WTC11 (cell line): ENCODE results near the gene ARHGAP44. TPM values are rescaled to one million over a fixed set of nuclear protein-coding genes. Genes with fewer than 3 reads are reported as not detected.

ENCODE experiments used
- ATAC-seq: fragments of 200-7000 bp; cut with Tn5 transposase; 2 replicates; pipeline ENCODE4 v1.10.0; 2021; ENCODE audit warnings: mild to moderate bottlenecking, moderate library complexity
- CTCF ChIA-PET: fragments of 300-600 bp; sonication (Branson Sonifier 250); formaldehyde crosslinking; loops from one replicate; lab custom pipeline; 2021; ENCODE audit warnings: antibody characterized with exemption; lab: Charles Lee
- POLR2A ChIA-PET: fragments of 350-600 bp; sonication (Branson Sonifier 250); formaldehyde crosslinking; loops from one replicate; lab custom pipeline; 2021; ENCODE audit warnings: antibody characterized with exemption; lab: Charles Lee
- DNase-seq: peaks from one replicate; pipeline ENCODE4 v3.0.0; 2021; ENCODE audit warnings: low spot score
- H3K27ac Mint-ChIP-seq: 2 replicates; pipeline ENCODE4 v1.8.0; 2021; ENCODE audit warnings: mixed read lengths
- H3K27me3 Mint-ChIP-seq: 2 replicates; pipeline ENCODE4 v1.8.0; 2021; ENCODE audit warnings: low read depth, mild to moderate bottlenecking, moderate library complexity, mixed read lengths
- H3K36me3 Mint-ChIP-seq: 2 replicates; pipeline ENCODE4 v1.8.0; 2021; ENCODE audit warnings: mixed read lengths
- H3K4me1 Mint-ChIP-seq: 2 replicates; pipeline ENCODE4 v1.8.0; 2022; ENCODE audit warnings: mixed read lengths
- H3K4me3 Mint-ChIP-seq: 2 replicates; pipeline ENCODE4 v1.8.0; 2021; ENCODE audit warnings: mild to moderate bottlenecking, moderate library complexity, mixed read lengths
- H3K9me3 Mint-ChIP-seq: 2 replicates; pipeline ENCODE4 v1.8.0; 2021; ENCODE audit warnings: mixed read lengths
- ATF1 ChIP-seq: sonication (generic); formaldehyde crosslinking; IDR thresholded peaks from 2 replicates; pipeline ENCODE4 v1.8.1; 2023; ENCODE audit warnings: mild to moderate bottlenecking, moderate library complexity, missing genetic modification reagents
- CBFB ChIP-seq: sonication (generic); formaldehyde crosslinking; IDR thresholded peaks from 2 replicates; pipeline ENCODE4 v1.8.1; 2022; ENCODE audit warnings: mild to moderate bottlenecking, low read depth, missing genetic modification reagents
- GABPB1 ChIP-seq: sonication (generic); formaldehyde crosslinking; IDR thresholded peaks from 2 replicates; pipeline ENCODE4 v1.8.1; 2023; ENCODE audit warnings: mild to moderate bottlenecking, missing genetic modification reagents
- GTF2I ChIP-seq: fragments of 250-450 bp; sonication (Bioruptor Pico); conservative IDR thresholded peaks from 2 replicates; pipeline ENCODE4 v1.4.0; 2021; ENCODE audit warnings: mild to moderate bottlenecking
- HMGA2 ChIP-seq: fragments of 250-450 bp; sonication (Bioruptor Pico); IDR thresholded peaks from 2 replicates; pipeline ENCODE4 v1.4.0; 2021; ENCODE audit warnings: mild to moderate bottlenecking, moderate library complexity
- IRF1 ChIP-seq: sonication (generic); formaldehyde crosslinking; IDR thresholded peaks from 2 replicates; pipeline ENCODE4 v1.8.0; 2023; ENCODE audit warnings: missing genetic modification reagents
- NR1H2 ChIP-seq: sonication (generic); formaldehyde crosslinking; IDR thresholded peaks from 2 replicates; pipeline ENCODE4 v1.9.0; 2021; ENCODE audit warnings: mild to moderate bottlenecking, moderate library complexity, missing genetic modification reagents
- NR2C2 ChIP-seq: sonication (generic); formaldehyde crosslinking; IDR thresholded peaks from 2 replicates; pipeline ENCODE4 v1.8.0; 2022; ENCODE audit warnings: mild to moderate bottlenecking, missing genetic modification reagents
- PRRX2 ChIP-seq: fragments of 250-450 bp; sonication (Bioruptor Pico); IDR thresholded peaks from 2 replicates; pipeline ENCODE4 v1.8.0; 2021; ENCODE audit warnings: mild to moderate bottlenecking
- SOX15 ChIP-seq: fragments of 250-450 bp; sonication (Bioruptor Pico); IDR thresholded peaks from 2 replicates; pipeline ENCODE4 v1.9.0; 2021; ENCODE audit warnings: mild to moderate bottlenecking
- TCF7 ChIP-seq: sonication (generic); formaldehyde crosslinking; IDR thresholded peaks from 2 replicates; pipeline ENCODE4 v1.8.0; 2022; ENCODE audit warnings: mild to moderate bottlenecking, low read depth, missing genetic modification reagents, moderate library complexity
- ZNF281 ChIP-seq: sonication (generic); formaldehyde crosslinking; IDR thresholded peaks from 2 replicates; pipeline ENCODE4 v1.8.0; 2023; ENCODE audit warnings: mild to moderate bottlenecking, missing genetic modification reagents
- ZNF317 ChIP-seq: sonication (generic); formaldehyde crosslinking; IDR thresholded peaks from 2 replicates; pipeline ENCODE4 v1.8.1; 2023; ENCODE audit warnings: low read depth, mild to moderate bottlenecking, moderate library complexity, missing genetic modification reagents, borderline replicate concordance
- ZNF396 ChIP-seq: fragments of 250-450 bp; sonication (Bioruptor Pico); IDR thresholded peaks from 2 replicates; pipeline ENCODE4 v1.8.0; 2021; ENCODE audit warnings: mild to moderate bottlenecking, moderate library complexity, borderline replicate concordance
- ZNF416 ChIP-seq: fragments of 250-450 bp; sonication (Bioruptor Pico); IDR thresholded peaks from 2 replicates; pipeline ENCODE4 v1.9.0; 2021; ENCODE audit warnings: mild to moderate bottlenecking, inconsistent platforms
- ZNF423 ChIP-seq: fragments of 250-450 bp; sonication (Bioruptor Pico); IDR thresholded peaks from 2 replicates; pipeline ENCODE4 v2.1.2; 2022; ENCODE audit warnings: mild to moderate bottlenecking, moderate library complexity
- ZNF671 ChIP-seq: fragments of 250-450 bp; sonication (Bioruptor Pico); IDR thresholded peaks from 2 replicates; pipeline ENCODE4 v1.8.0; 2021; ENCODE audit warnings: mild to moderate bottlenecking
- total RNA-seq: library from RNA; stranded (reverse); gene quantifications from 3 replicates; pipeline ENCODE4 v1.2.3, GENCODE V29; 2021
- TF ChIP-seq, protein P1 (sequence below): fragments of 250-450 bp; sonication (Bioruptor Pico); IDR thresholded peaks from 2 replicates; pipeline ENCODE4 v1.9.0; 2021; ENCODE audit warnings: mild to moderate bottlenecking
- TF ChIP-seq, protein P2 (sequence below): sonication (generic); formaldehyde crosslinking; IDR thresholded peaks from 2 replicates; pipeline ENCODE4 v1.8.1; 2022; ENCODE audit warnings: mild to moderate bottlenecking, missing genetic modification reagents, moderate library complexity, borderline replicate concordance
- TF ChIP-seq, protein P3 (sequence below): fragments of 250-450 bp; sonication (Bioruptor Pico); IDR thresholded peaks from 2 replicates; pipeline ENCODE4 v1.9.0; 2021; ENCODE audit warnings: mild to moderate bottlenecking
- TF ChIP-seq, protein P4 (sequence below): fragments of 250-450 bp; sonication (Bioruptor Pico); IDR thresholded peaks from 2 replicates; pipeline ENCODE4 v1.9.0; 2021; ENCODE audit warnings: moderate library complexity, mild to moderate bottlenecking, inconsistent platforms, borderline replicate concordance

ARHGAP44 gene
- total RNA-seq, 1 experiment from 2014 or later, result 23.8 TPM

DNA sequence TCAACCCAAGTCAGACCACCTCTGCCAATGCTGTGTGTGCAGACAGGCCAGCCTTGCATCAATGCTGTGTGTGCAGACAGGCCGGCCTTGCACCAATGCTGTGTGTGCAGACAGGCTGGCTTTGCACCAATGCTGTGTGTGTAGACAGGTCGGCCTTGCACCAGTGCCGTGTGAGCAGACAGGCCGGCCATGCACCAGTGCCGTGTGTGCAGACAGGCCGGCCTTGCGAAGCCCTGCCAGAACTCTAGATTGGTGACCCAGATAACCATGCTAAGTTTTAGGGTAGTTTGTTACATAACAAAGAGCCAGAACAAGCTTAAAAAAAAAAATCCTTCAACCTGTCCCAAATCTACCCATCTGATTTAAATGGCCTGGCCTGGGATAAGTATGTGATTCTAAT lies 174.2 kb downstream of the ARHGAP44 start:
- H3K27me3 Mint-ChIP-seq, result no peaks in the 10 kb centered on the region
- ATAC-seq, result no peak
- CTCF ChIA-PET, result no interaction called here
- H3K4me1 Mint-ChIP-seq, result peaks cover 11% of the 10 kb centered on the region
- TF ChIP-seq ZNF423 (CRISPR knock-in tag) (no peak), ZNF416 (CRISPR knock-in tag) (no peak), GABPB1 (CRISPR knock-in tag) (no peak), SOX15 (CRISPR knock-in tag) (no peak), IRF1 (CRISPR knock-in tag) (no peak), TCF7 (CRISPR knock-in tag) (no peak), ZNF396 (no peak), NR1H2 (CRISPR knock-in tag) (no peak), ZNF317 (CRISPR knock-in tag) (no peak), GTF2I (CRISPR knock-in tag) (no peak), CBFB (no peak)
- TF ChIP-seq, protein P1, sequence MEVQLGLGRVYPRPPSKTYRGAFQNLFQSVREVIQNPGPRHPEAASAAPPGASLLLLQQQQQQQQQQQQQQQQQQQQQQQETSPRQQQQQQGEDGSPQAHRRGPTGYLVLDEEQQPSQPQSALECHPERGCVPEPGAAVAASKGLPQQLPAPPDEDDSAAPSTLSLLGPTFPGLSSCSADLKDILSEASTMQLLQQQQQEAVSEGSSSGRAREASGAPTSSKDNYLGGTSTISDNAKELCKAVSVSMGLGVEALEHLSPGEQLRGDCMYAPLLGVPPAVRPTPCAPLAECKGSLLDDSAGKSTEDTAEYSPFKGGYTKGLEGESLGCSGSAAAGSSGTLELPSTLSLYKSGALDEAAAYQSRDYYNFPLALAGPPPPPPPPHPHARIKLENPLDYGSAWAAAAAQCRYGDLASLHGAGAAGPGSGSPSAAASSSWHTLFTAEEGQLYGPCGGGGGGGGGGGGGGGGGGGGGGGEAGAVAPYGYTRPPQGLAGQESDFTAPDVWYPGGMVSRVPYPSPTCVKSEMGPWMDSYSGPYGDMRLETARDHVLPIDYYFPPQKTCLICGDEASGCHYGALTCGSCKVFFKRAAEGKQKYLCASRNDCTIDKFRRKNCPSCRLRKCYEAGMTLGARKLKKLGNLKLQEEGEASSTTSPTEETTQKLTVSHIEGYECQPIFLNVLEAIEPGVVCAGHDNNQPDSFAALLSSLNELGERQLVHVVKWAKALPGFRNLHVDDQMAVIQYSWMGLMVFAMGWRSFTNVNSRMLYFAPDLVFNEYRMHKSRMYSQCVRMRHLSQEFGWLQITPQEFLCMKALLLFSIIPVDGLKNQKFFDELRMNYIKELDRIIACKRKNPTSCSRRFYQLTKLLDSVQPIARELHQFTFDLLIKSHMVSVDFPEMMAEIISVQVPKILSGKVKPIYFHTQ (CRISPR knock-in tag), result no peak
- TF ChIP-seq, protein P2, sequence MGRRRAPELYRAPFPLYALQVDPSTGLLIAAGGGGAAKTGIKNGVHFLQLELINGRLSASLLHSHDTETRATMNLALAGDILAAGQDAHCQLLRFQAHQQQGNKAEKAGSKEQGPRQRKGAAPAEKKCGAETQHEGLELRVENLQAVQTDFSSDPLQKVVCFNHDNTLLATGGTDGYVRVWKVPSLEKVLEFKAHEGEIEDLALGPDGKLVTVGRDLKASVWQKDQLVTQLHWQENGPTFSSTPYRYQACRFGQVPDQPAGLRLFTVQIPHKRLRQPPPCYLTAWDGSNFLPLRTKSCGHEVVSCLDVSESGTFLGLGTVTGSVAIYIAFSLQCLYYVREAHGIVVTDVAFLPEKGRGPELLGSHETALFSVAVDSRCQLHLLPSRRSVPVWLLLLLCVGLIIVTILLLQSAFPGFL, result no peak
- TF ChIP-seq, all 79 proteins: peak for 0
- POLR2A ChIA-PET, result no interaction called here
- H3K36me3 Mint-ChIP-seq, result peaks cover 26% of the 10 kb centered on the region
- no peak overlapping the region for H3K4me3 Mint-ChIP-seq
- DNase-seq, result no peak
- H3K9me3 Mint-ChIP-seq, result no peaks in the 10 kb centered on the region
- no peak overlapping the region; the same call in 1 of the 2 replicates for H3K27ac Mint-ChIP-seq

DNA sequence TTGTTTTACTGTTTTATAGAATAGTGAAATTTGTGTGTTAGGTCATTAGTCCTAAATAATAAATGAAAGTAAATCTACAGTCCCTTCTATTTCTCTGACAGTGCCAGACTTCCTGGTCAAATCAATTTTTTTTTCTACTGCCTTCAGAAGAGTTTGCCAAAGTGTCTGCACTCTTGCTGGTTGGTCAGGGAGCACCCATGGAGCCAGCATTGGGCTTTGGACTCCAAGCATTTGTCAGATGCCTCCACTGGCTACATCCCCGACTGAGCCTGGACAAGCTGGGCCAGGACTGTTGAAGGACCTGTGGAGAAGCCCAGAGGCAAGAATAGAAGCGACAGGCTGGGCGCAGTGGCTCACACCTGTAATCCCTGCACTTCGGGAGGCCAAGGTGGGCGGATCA lies 174.9 kb downstream of the ARHGAP44 start:
- TF ChIP-seq ZNF671 (no peak), ATF1 (CRISPR knock-in tag) (no peak), CBFB (no peak), HMGA2 (no peak), GABPB1 (CRISPR knock-in tag) (no peak), ZNF281 (CRISPR knock-in tag) (no peak), PRRX2 (no peak), NR2C2 (no peak)
- TF ChIP-seq, protein P3, sequence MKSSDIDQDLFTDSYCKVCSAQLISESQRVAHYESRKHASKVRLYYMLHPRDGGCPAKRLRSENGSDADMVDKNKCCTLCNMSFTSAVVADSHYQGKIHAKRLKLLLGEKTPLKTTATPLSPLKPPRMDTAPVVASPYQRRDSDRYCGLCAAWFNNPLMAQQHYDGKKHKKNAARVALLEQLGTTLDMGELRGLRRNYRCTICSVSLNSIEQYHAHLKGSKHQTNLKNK (CRISPR knock-in tag), result no peak
- TF ChIP-seq, protein P4, sequence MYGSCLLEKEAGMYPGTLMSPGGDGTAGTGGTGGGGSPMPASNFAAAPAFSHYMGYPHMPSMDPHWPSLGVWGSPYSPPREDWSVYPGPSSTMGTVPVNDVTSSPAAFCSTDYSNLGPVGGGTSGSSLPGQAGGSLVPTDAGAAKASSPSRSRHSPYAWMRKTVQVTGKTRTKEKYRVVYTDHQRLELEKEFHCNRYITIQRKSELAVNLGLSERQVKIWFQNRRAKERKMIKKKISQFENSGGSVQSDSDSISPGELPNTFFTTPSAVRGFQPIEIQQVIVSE (CRISPR knock-in tag), result no peak
- no peak for ATAC-seq
- no peak overlapping the region for H3K4me3 Mint-ChIP-seq
- H3K36me3 Mint-ChIP-seq, result peaks cover 19% of the 10 kb centered on the region
- no peak overlapping the region for H3K27ac Mint-ChIP-seq
- CTCF ChIA-PET, result no interaction called here
- no peaks in the 10 kb centered on the region for H3K9me3 Mint-ChIP-seq
- peaks cover 11% of the 10 kb centered on the region for H3K4me1 Mint-ChIP-seq
- POLR2A ChIA-PET, result no interaction called here
- H3K27me3 Mint-ChIP-seq, result no peaks in the 10 kb centered on the region
- no peak for DNase-seq
